Endothelial cell of umbilical vein (primary cell): Measurements from ENCODE around the gene ADGB. TPM values are rescaled to one million over a fixed set of nuclear protein-coding genes. Genes with fewer than 3 reads are reported as not detected.

ENCODE experiments used
- BruUV-seq: library from RNA; stranded (reverse); fragments of 400-500 nt; replicated peaks from 2 replicates; lab custom pipeline; 2021; lab: Mats Ljungman, UMichigan
- CTCF ChIA-PET: fragments of 300-600, 350-600 bp; sonication (Branson Sonifier 250); formaldehyde crosslinking; loops from one replicate; lab custom pipeline; 2021; ENCODE audit warnings: antibody characterized with exemption, inconsistent platforms; lab: Charles Lee
- POLR2A ChIA-PET: fragments of 300-600, 350-600 bp; sonication (Branson Sonifier 250); formaldehyde crosslinking; loops from one replicate; lab custom pipeline; 2021; ENCODE audit warnings: antibody characterized with exemption, inconsistent platforms; lab: Charles Lee
- DNase-seq: peaks from one replicate; pipeline ENCODE4 v3.0.0-alpha.2; 2011; ENCODE audit warnings: low read depth, low spot score
- FAIRE-seq: peaks from 2 replicates; lab custom pipeline; 2011; peaks lifted over from hg19 to GRCh38; lab: Jason Lieb, UNC
- H2AFZ ChIP-seq: 2 replicates; pipeline ENCODE4 v1.6.0; 2012; ENCODE audit warnings: low read depth, low read length, control low read depth, inconsistent platforms
- H3K27ac ChIP-seq: 2 replicates; pipeline ENCODE4 v1.5.1; 2011; ENCODE audit warnings: low read depth, mild to moderate bottlenecking, control low read depth, low read length, moderate library complexity; ENCODE audit not compliant: insufficient read depth
- H3K27me3 ChIP-seq, 2 experiments: 2 replicates each; pipeline versions ENCODE4 v1.6.0 to v1.6.1; 2011; ENCODE audit warnings: low read length in 2 of 2, mixed read lengths in 1 of 2; ENCODE audit not compliant: control insufficient read depth in 2 of 2, insufficient read depth in 2 of 2
- H3K36me3 ChIP-seq, 2 experiments: 2 replicates in 1 of 2; 3 replicates in 1 of 2; pipeline ENCODE4 v1.5.1; 2011; ENCODE audit warnings: low read length in 2 of 2, mild to moderate bottlenecking in 1 of 2, moderate library complexity in 1 of 2; ENCODE audit not compliant: control insufficient read depth in 2 of 2, insufficient read depth in 2 of 2; ENCODE audit errors: extremely low read depth in 1 of 2
- H3K4me1 ChIP-seq: 3 replicates; pipeline ENCODE4 v1.5.1; 2011; ENCODE audit warnings: mild to moderate bottlenecking, low read length; ENCODE audit not compliant: control insufficient read depth, insufficient read depth; ENCODE audit errors: extremely low read depth
- H3K4me2 ChIP-seq: 2 replicates; pipeline ENCODE4 v1.6.1; 2011; ENCODE audit warnings: low read length, control low read depth, mixed read lengths; ENCODE audit not compliant: insufficient read depth
- H3K4me3 ChIP-seq, 3 experiments: fragments of 200-600 bp in 1 of 3; sonication (generic), shearing (Covaris generic) in 1 of 3; replicated peaks in 1 of 3; 2 replicates each; pipeline ENCODE4 v1.5.1; 2011 to 2016; ENCODE audit warnings: control low read depth in 3 of 3, low read length in 3 of 3, mild to moderate bottlenecking in 2 of 3, inconsistent platforms in 1 of 3, low read depth in 1 of 3, moderate library complexity in 1 of 3; ENCODE audit not compliant: insufficient read depth in 1 of 3
- H3K79me2 ChIP-seq: 2 replicates; pipeline ENCODE4 v1.6.0; 2012; ENCODE audit warnings: low read length, inconsistent platforms; ENCODE audit not compliant: control insufficient read depth, insufficient read depth
- H3K9ac ChIP-seq: replicated peaks from 2 replicates; pipeline ENCODE3; 2011; ENCODE audit warnings: low read length, control low read depth; ENCODE audit not compliant: insufficient read depth; ENCODE audit errors: extremely low read depth
- H3K9me1 ChIP-seq: replicated peaks from 3 replicates; pipeline ENCODE4 v1.6.0; 2011; ENCODE audit warnings: mild to moderate bottlenecking, low read length; ENCODE audit not compliant: control insufficient read depth, insufficient read depth; ENCODE audit errors: extremely low read depth
- H3K9me3 ChIP-seq: replicated peaks from 2 replicates; pipeline ENCODE4 v1.5.1; 2012; ENCODE audit warnings: low read length, inconsistent platforms; ENCODE audit not compliant: control insufficient read depth, insufficient read depth
- H4K20me1 ChIP-seq: replicated peaks from 2 replicates; pipeline ENCODE3; 2011; ENCODE audit warnings: mild to moderate bottlenecking, low read length; ENCODE audit not compliant: control insufficient read depth, insufficient read depth; ENCODE audit errors: extremely low read depth
- CTCF ChIP-seq, 2 donors: IDR thresholded peaks; 1 replicate in 1 of 2; 2 replicates in 1 of 2; pipeline ENCODE4 v1.5.1; 2011; ENCODE audit warnings: low read length in 2 of 2, mild to moderate bottlenecking in 2 of 2, moderate library complexity in 2 of 2, control low read depth in 1 of 2, inconsistent platforms in 1 of 2, low read depth in 1 of 2; ENCODE audit not compliant: insufficient read depth in 1 of 2; ENCODE audit errors: extremely low read depth in 1 of 2
- EZH2 ChIP-seq: IDR thresholded peaks from 2 replicates; pipeline ENCODE4 v1.6.1; 2012; ENCODE audit warnings: borderline replicate concordance, low read depth, mild to moderate bottlenecking, moderate library complexity, low read length, inconsistent platforms; ENCODE audit not compliant: severe bottlenecking
- FOS ChIP-seq: IDR thresholded peaks from 2 replicates; pipeline ENCODE4 v1.6.1; 2011; ENCODE audit warnings: mild to moderate bottlenecking, low read length, moderate library complexity, borderline replicate concordance; ENCODE audit not compliant: insufficient read depth
- GATA2 ChIP-seq: IDR thresholded peaks from 2 replicates; pipeline ENCODE4 v1.7.0; 2011; ENCODE audit warnings: low read depth, mild to moderate bottlenecking, moderate library complexity, mixed read lengths, low read length; ENCODE audit not compliant: insufficient read length, insufficient read depth
- JUN ChIP-seq: IDR thresholded peaks from 2 replicates; pipeline ENCODE4 v1.6.1; 2011; ENCODE audit warnings: borderline replicate concordance, low read depth; ENCODE audit not compliant: insufficient read length, insufficient read depth
- MAX ChIP-seq: IDR thresholded peaks from 2 replicates; pipeline ENCODE4 v1.6.1; 2011; ENCODE audit not compliant: insufficient read depth, insufficient read length
- MYC ChIP-seq: IDR thresholded peaks from one replicate; pipeline ENCODE4 v1.6.1; 2011; ENCODE audit warnings: mild to moderate bottlenecking, low read depth, low read length
- POLR2A ChIP-seq: IDR thresholded peaks from 2 replicates; pipeline ENCODE4 v1.6.1; 2012; ENCODE audit warnings: low read depth, mild to moderate bottlenecking, control low read depth, low read length
- POLR2AphosphoS5 ChIP-seq: IDR thresholded peaks from 2 replicates; pipeline ENCODE4 v1.6.1; 2012; ENCODE audit warnings: low read depth, mild to moderate bottlenecking, control low read depth, low read length, moderate library complexity; ENCODE audit not compliant: insufficient read depth
- dilution Hi-C: fragments of 300-500 bp; cut with MboI; formaldehyde crosslinking; loops from one replicate; pipeline ENCODE4 v1.15.0; 2019; ENCODE audit warnings: low sequenced_read_pairs; ENCODE audit not compliant: extremely low pct_ligation_motif_present
- intact Hi-C: fragments of 100-400 bp; cut with micrococcal nuclease; formaldehyde crosslinking; loops from one replicate; pipeline ENCODE4 v1.10.0; 2022
- polyA plus RNA-seq, 4 experiments: library from polyadenylated mRNA; depleted of rRNA in 3 of 4; stranded (reverse) in 3 of 4; unstranded in 1 of 4; fragments of >200 nt; gene quantifications; 2 replicates each; pipeline versions ENCODE4 v1.2.1 to v1.2.3, GENCODE V29; 2011 to 2012; ENCODE audit warnings: missing spikeins in 1 of 4
- total RNA-seq: library from RNA; stranded (reverse); gene quantifications from 2 replicates; pipeline ENCODE4 v1.2.3, GENCODE V29; 2021

Gene ADGB
- total and polyA plus RNA-seq, 2 donors (not counting 3 experiments of a cell fraction or from before 2014, with no cell fraction given) = not detected

- Histone ChIP-seq H3K27me3 (no peaks in the 10 kb centered on the region), H3K79me2 (no peaks in the 10 kb centered on the region), H3K9me3 (no peaks in the 10 kb centered on the region), H3K36me3 (no peaks in the 10 kb centered on the region), H3K27ac (no peak overlapping the region), H3K4me1 (no peaks in the 10 kb centered on the region), H3K9me1 (no peaks in the 10 kb centered on the region), H3K4me3 (no peak overlapping the region), H3K4me2 (peak overlapping the region; percentile 17), H2AFZ (no peak overlapping the region), H4K20me1 (no peaks in the 10 kb centered on the region), H3K9ac (no peak overlapping the region)
- dilution Hi-C loops (no loop called here), intact Hi-C loops (no loop called here)
- FAIRE-seq (no peak), DNase-seq (no peak)
- TF ChIP-seq FOS = no peak
- no peak for TF ChIP-seq CTCF (IDR thresholded peaks at IDR 0.05; ENCODE audit: extremely low read depth in 1 of 2, insufficient read depth in 1 of 2, low read depth in 1 of 2, low read length in 2 of 2)
- TF ChIP-seq POLR2A = no peak
- TF ChIP-seq POLR2AphosphoS5 = no peak
- no peak for TF ChIP-seq MYC
- no peak for TF ChIP-seq EZH2
- TF ChIP-seq MAX = no peak
- TF ChIP-seq JUN = no peak
- TF ChIP-seq GATA2 = no peak
- CTCF ChIA-PET = no interaction called here
- no TSS peak for BruUV-seq
- POLR2A ChIA-PET = no interaction called here
Observed at GRCh38 chr6:146803601-146804000, 204.8 kb downstream of the ADGB start.
